BJ (cell line): ENCODE results near the gene OR13A1. TPM values are rescaled to one million over a fixed set of nuclear protein-coding genes. Genes with fewer than 3 reads are reported as not detected.
"Not testable (repeated sequence)": the region's sequence is repeated elsewhere in the genome, so short reads cannot be mapped to it uniquely, and the experiment has no call there.

ENCODE experiments used
- CTCF ChIA-PET: fragments of 350-600 bp; formaldehyde crosslinking; extraction: SDS; loops from one replicate; lab custom pipeline; 2021; ENCODE audit warnings: antibody characterized with exemption, inconsistent platforms; lab: Yijun Ruan, JAX
- POLR2A ChIA-PET: fragments of 300-600 bp; sonication (Branson Sonifier 250); formaldehyde crosslinking; extraction: SDS; loops from one replicate; lab custom pipeline; 2021; ENCODE audit warnings: antibody characterized with exemption; lab: Charles Lee
- DNase-seq: peaks from one replicate; pipeline ENCODE4 v3.0.0-alpha.2; 2011; ENCODE audit warnings: low read depth
- H3K27me3 ChIP-seq: 2 replicates; pipeline ENCODE4 v1.6.0; 2011; ENCODE audit warnings: low read length; ENCODE audit not compliant: control insufficient read depth, insufficient read depth
- H3K36me3 ChIP-seq: 2 replicates; pipeline ENCODE4 v1.5.1; 2011; ENCODE audit warnings: low read length; ENCODE audit not compliant: control insufficient read depth, insufficient read depth
- H3K4me3 ChIP-seq: 2 replicates; pipeline ENCODE4 v1.5.1; 2011; ENCODE audit warnings: low read depth, mild to moderate bottlenecking, control low read depth, low read length
- CTCF ChIP-seq: IDR thresholded peaks from 2 replicates; pipeline ENCODE4 v1.5.1; 2011; ENCODE audit warnings: low read depth, mild to moderate bottlenecking, control low read depth, inconsistent platforms, low read length, moderate library complexity; ENCODE audit not compliant: insufficient read depth
- polyA minus RNA-seq: library from RNA; depleted of rRNA, polyadenylated mRNA; stranded (reverse); fragments of >200 nt; gene quantifications from 2 replicates; pipeline ENCODE4 v1.2.3, GENCODE V29; 2011; rRNA and poly(A)+ RNA removed
- polyA plus RNA-seq: library from polyadenylated mRNA; depleted of rRNA; stranded (reverse); fragments of >200 nt; gene quantifications from 2 replicates; pipeline ENCODE4 v1.2.3, GENCODE V29; 2011; rRNA removed

The OR13A1 gene
- polyA plus RNA-seq (not detected in 2 replicates), polyA minus RNA-seq (not detected in 2 replicates)

GRCh38 chr10:45315508-45315907, at the start of gene OR13A1:
Gene OR13A1 (minus strand): TSS chr10:45315608. CDS start chr10:45304422, 11,186 bp downstream.
- no peaks in the 10 kb centered on the region for H3K27me3 ChIP-seq
- H3K36me3 ChIP-seq, result no peaks in the 10 kb centered on the region
- POLR2A ChIA-PET, result no interaction called here
- TF ChIP-seq CTCF, result no peak
- CTCF ChIA-PET, result no interaction called here
- no peak within 1 kb of the TSS for H3K4me3 ChIP-seq
- no peak for DNase-seq

GRCh38 chr10:45361983-45362799, 46.8 kb upstream of the OR13A1 start:
- H3K4me3 ChIP-seq, DNase-seq, H3K27me3 ChIP-seq, CTCF ChIA-PET, H3K36me3 ChIP-seq, POLR2A ChIA-PET: not testable (repeated sequence)

- H3K36me3 ChIP-seq, H3K4me3 ChIP-seq, H3K27me3 ChIP-seq, DNase-seq, CTCF ChIA-PET, POLR2A ChIA-PET: not testable (repeated sequence)
These were observed 43.6 kb upstream of the OR13A1 start for GRCh38 chr10:45358961-45359360.

- ChIA-PET CTCF (no interaction called here), POLR2A (no interaction called here)
- no peak overlapping the region for H3K4me3 ChIP-seq
- DNase-seq, result no peak
- H3K36me3 ChIP-seq, result no peaks in the 10 kb centered on the region
- H3K27me3 ChIP-seq, result no peaks in the 10 kb centered on the region
- no peak for TF ChIP-seq CTCF
These were observed 40.1 kb upstream of the OR13A1 start for GRCh38 chr10:45355494-45355893.

- Histone ChIP-seq H3K36me3 (no peaks in the 10 kb centered on the region), H3K4me3 (no peak overlapping the region), H3K27me3 (no peaks in the 10 kb centered on the region)
- POLR2A ChIA-PET, result no interaction called here
- CTCF ChIA-PET, result no interaction called here
- DNase-seq, result no peak
- no peak for TF ChIP-seq CTCF
These were observed 38.9 kb upstream of the OR13A1 start for GRCh38 chr10:45354261-45354660.

GRCh38 chr10:45353186-45353585, 37.8 kb upstream of the OR13A1 start:
- Histone ChIP-seq H3K36me3 (no peaks in the 10 kb centered on the region), H3K4me3 (no peak overlapping the region), H3K27me3 (no peaks in the 10 kb centered on the region)
- ChIA-PET POLR2A (no interaction called here), CTCF (no interaction called here)
- no peak for TF ChIP-seq CTCF
- no peak for DNase-seq

- CTCF ChIA-PET, H3K27me3 ChIP-seq, DNase-seq, POLR2A ChIA-PET, H3K4me3 ChIP-seq, H3K36me3 ChIP-seq: not testable (repeated sequence)
These were observed 32.9 kb upstream of the OR13A1 start for GRCh38 chr10:45348196-45348765.

- DNase-seq, CTCF ChIA-PET, H3K4me3 ChIP-seq, POLR2A ChIA-PET, H3K27me3 ChIP-seq, H3K36me3 ChIP-seq: not testable (repeated sequence)
These were observed 32.1 kb upstream of the OR13A1 start for GRCh38 chr10:45347464-45347863.
